ENCODE results near the gene NEU4.
A peak's percentile ranks its signal among the peaks of the same experiment; 100 is the strongest.

Gene NEU4

DNA sequence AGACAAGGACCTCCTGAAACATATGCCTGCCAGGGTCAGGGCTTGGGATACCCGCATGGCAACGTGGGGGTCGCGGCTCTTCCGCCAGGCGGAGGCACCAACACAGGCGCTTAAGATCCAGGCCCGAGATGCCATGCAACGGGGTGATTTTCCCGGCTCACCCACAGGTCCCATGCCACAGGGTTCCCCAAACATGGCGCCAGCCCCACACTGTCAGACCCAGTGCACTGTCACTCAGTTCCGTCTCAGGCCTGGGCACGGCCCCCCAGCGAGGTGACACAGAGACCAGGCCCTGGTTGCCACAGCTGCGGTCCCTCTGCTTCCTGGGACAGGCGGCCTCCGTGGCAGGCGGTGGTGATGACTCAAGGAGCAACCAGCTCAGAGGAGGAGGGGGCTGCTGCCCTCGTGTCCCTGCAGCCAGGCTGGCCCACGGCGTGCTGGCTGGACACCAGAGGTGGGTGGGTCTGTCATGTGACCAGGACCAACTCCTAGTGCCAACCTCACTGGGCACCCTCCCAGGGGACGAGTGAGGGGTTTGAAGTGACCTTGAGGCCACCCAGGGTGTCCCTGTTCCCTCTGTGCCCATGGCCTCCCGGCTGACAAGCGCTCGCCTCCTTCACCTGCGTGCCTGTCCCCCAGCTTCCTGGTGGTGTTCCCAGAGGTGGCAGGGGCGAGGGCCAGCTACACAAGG, 44.8 kb downstream of the NEU4 start:
- H3K27me3 ChIP-seq (ENCODE audit: control insufficient read depth in 5 of 5, insufficient read depth in 4 of 5, low read length in 5 of 5) = no peaks in the 10 kb centered on the region
- H3K36me3 ChIP-seq (ENCODE audit: control insufficient read depth in 5 of 5, insufficient read depth in 5 of 5, low read length in 5 of 5) = no peaks in the 10 kb centered on the region
- H3K9me3 ChIP-seq (ENCODE audit: control insufficient read depth in 5 of 5, low read length in 5 of 5) = no peaks in the 10 kb centered on the region
- H3K4me1 ChIP-seq (ENCODE audit: control insufficient read depth in 5 of 5, insufficient read depth in 5 of 5, low read length in 5 of 5) = peaks cover 0 to 32% (median 15%) of the 10 kb centered on the region in 5 donors
- no peak overlapping the region for H3K4me3 ChIP-seq (ENCODE audit: low read depth in 1 of 5, low read length in 5 of 5)
- H3K9ac ChIP-seq (ENCODE audit: low read length in 5 of 5) = no peak overlapping the region
- no peak overlapping the region for H3K27ac ChIP-seq (ENCODE audit: low read depth, low read length)

- Histone ChIP-seq H3K4me1 (ENCODE audit: control insufficient read depth in 5 of 5, insufficient read depth in 5 of 5, low read length in 5 of 5) (peaks cover 0 to 38% (median 21%) of the 10 kb centered on the region in 5 donors), H3K36me3 (ENCODE audit: control insufficient read depth in 5 of 5, insufficient read depth in 5 of 5, low read length in 5 of 5) (no peaks in the 10 kb centered on the region), H3K27me3 (ENCODE audit: control insufficient read depth in 5 of 5, insufficient read depth in 4 of 5, low read length in 5 of 5) (no peaks in the 10 kb centered on the region), H3K9me3 (ENCODE audit: control insufficient read depth in 5 of 5, low read length in 5 of 5) (no peaks in the 10 kb centered on the region), H3K9ac (ENCODE audit: low read length in 5 of 5) (no peak overlapping the region), H3K4me3 (ENCODE audit: low read depth in 1 of 5, low read length in 5 of 5) (no peak overlapping the region), H3K27ac (ENCODE audit: low read depth, low read length) (no peak overlapping the region)
These were observed 45.6 kb downstream of the NEU4 start for GRCh38 chr2:241854342-241855244.

DNA sequence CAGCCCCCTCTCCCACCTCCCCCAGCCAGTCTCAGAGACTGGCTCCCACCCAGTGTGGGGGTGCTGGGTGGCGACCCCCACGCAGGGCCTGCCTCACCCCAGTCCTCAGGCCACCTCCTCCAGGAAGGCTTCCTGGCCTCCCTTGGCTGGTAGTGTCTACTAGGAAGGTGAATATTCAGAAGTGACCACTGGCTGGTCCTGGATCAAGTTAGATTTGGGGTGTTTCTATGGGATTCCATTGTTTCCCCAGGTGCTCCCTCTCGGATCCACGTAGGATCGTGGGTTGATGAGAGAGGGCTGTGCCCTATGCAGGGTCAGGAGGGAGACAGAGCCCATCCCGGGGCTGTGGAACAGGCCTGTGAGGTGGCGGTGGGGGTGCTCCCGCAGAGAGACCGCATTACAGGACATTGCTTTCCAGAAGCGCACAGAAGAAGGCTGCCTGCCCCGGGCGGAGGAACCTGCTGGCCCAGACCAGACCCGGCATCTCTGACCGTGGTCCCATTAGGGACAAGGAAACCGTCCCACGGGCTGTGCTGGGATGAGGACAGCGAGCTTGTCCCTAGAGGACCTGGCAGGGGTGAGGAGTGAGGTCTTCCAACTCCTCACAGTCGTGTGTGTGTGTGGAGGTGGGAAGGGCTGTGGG, 46.4 kb downstream of the NEU4 start:
- Histone ChIP-seq H3K9me3 (ENCODE audit: control insufficient read depth in 5 of 5, low read length in 5 of 5) (no peaks in the 10 kb centered on the region), H3K36me3 (ENCODE audit: control insufficient read depth in 5 of 5, insufficient read depth in 5 of 5, low read length in 5 of 5) (no peaks in the 10 kb centered on the region), H3K27me3 (ENCODE audit: control insufficient read depth in 5 of 5, insufficient read depth in 4 of 5, low read length in 5 of 5) (no peaks in the 10 kb centered on the region), H3K4me3 (ENCODE audit: low read depth in 1 of 5, low read length in 5 of 5) (no peak overlapping the region), H3K4me1 (ENCODE audit: control insufficient read depth in 5 of 5, insufficient read depth in 5 of 5, low read length in 5 of 5) (peaks cover 0 to 45% (median 27%) of the 10 kb centered on the region in 5 donors), H3K9ac (ENCODE audit: low read length in 5 of 5) (no peak overlapping the region), H3K27ac (ENCODE audit: low read depth, low read length) (no peak overlapping the region)

GRCh38 chr2:241855888-241856422, 47.0 kb downstream of the NEU4 start:
- Histone ChIP-seq H3K36me3 (ENCODE audit: control insufficient read depth in 5 of 5, insufficient read depth in 5 of 5, low read length in 5 of 5) (no peaks in the 10 kb centered on the region), H3K27ac (ENCODE audit: low read depth, low read length) (no peak overlapping the region), H3K27me3 (ENCODE audit: control insufficient read depth in 5 of 5, insufficient read depth in 4 of 5, low read length in 5 of 5) (no peaks in the 10 kb centered on the region), H3K4me1 (ENCODE audit: control insufficient read depth in 5 of 5, insufficient read depth in 5 of 5, low read length in 5 of 5) (peaks cover 0 to 50% (median 28%) of the 10 kb centered on the region in 5 donors), H3K9me3 (ENCODE audit: control insufficient read depth in 5 of 5, low read length in 5 of 5) (no peaks in the 10 kb centered on the region), H3K4me3 (ENCODE audit: low read depth in 1 of 5, low read length in 5 of 5) (no peak overlapping the region), H3K9ac (ENCODE audit: low read length in 5 of 5) (no peak overlapping the region)

DNA sequence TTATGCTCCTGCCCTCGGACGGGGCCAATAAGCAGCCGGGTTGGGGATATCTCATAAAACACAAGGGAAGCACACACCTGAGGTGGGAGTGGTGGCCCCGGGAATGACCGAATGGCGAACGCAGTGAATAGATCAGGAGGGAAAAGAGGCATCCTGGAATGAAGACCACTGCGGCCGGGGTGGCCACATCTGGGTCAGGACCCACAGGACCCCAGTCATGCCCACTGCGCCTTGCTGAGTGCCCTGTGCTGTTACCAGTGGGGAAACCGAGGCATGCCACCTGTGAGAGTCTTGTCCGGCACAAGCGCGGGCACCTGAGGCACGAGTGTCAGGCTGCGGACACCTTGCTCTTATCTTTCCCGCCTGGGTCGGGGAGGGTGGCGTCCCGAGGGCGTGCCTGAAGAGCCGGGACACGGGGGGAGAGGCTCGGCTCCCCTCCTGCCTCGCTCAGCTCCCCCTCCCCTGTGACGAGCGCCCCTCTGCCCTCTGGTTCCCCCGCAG, 48.1 kb downstream of the NEU4 start:
- no peaks in the 10 kb centered on the region for H3K9me3 ChIP-seq (ENCODE audit: control insufficient read depth in 5 of 5, low read length in 5 of 5)
- peaks cover 0 to 6% (median 0%) of the 10 kb centered on the region in 5 donors for H3K27me3 ChIP-seq (ENCODE audit: control insufficient read depth in 5 of 5, insufficient read depth in 4 of 5, low read length in 5 of 5)
- no peaks in the 10 kb centered on the region for H3K36me3 ChIP-seq (ENCODE audit: control insufficient read depth in 5 of 5, insufficient read depth in 5 of 5, low read length in 5 of 5)
- H3K27ac ChIP-seq (ENCODE audit: low read depth, low read length) = no peak overlapping the region
- peak overlapping the region in 1 of 5 donors; percentile 21 for H3K4me3 ChIP-seq (ENCODE audit: low read depth in 1 of 5, low read length in 5 of 5)
- H3K4me1 ChIP-seq (ENCODE audit: control insufficient read depth in 5 of 5, insufficient read depth in 5 of 5, low read length in 5 of 5) = peaks cover 0 to 50% (median 28%) of the 10 kb centered on the region in 5 donors
- H3K9ac ChIP-seq (ENCODE audit: low read length in 5 of 5) = peak overlapping the region in 1 of 5 donors; percentile 35

- H3K36me3 ChIP-seq (ENCODE audit: control insufficient read depth in 5 of 5, insufficient read depth in 5 of 5, low read length in 5 of 5) = no peaks in the 10 kb centered on the region
- no peak overlapping the region for H3K4me3 ChIP-seq (ENCODE audit: low read depth in 1 of 5, low read length in 5 of 5)
- no peaks in the 10 kb centered on the region for H3K9me3 ChIP-seq (ENCODE audit: control insufficient read depth in 5 of 5, low read length in 5 of 5)
- peaks cover 0 to 50% (median 28%) of the 10 kb centered on the region in 5 donors for H3K4me1 ChIP-seq (ENCODE audit: control insufficient read depth in 5 of 5, insufficient read depth in 5 of 5, low read length in 5 of 5)
- H3K27ac ChIP-seq (ENCODE audit: low read depth, low read length) = no peak overlapping the region
- H3K9ac ChIP-seq (ENCODE audit: low read length in 5 of 5) = peak overlapping the region in 1 of 5 donors; percentile 35
- peaks cover 0 to 6% (median 0%) of the 10 kb centered on the region in 5 donors for H3K27me3 ChIP-seq (ENCODE audit: control insufficient read depth in 5 of 5, insufficient read depth in 4 of 5, low read length in 5 of 5)
These were observed 48.7 kb downstream of the NEU4 start for GRCh38 chr2:241857572-241858121.

DNA sequence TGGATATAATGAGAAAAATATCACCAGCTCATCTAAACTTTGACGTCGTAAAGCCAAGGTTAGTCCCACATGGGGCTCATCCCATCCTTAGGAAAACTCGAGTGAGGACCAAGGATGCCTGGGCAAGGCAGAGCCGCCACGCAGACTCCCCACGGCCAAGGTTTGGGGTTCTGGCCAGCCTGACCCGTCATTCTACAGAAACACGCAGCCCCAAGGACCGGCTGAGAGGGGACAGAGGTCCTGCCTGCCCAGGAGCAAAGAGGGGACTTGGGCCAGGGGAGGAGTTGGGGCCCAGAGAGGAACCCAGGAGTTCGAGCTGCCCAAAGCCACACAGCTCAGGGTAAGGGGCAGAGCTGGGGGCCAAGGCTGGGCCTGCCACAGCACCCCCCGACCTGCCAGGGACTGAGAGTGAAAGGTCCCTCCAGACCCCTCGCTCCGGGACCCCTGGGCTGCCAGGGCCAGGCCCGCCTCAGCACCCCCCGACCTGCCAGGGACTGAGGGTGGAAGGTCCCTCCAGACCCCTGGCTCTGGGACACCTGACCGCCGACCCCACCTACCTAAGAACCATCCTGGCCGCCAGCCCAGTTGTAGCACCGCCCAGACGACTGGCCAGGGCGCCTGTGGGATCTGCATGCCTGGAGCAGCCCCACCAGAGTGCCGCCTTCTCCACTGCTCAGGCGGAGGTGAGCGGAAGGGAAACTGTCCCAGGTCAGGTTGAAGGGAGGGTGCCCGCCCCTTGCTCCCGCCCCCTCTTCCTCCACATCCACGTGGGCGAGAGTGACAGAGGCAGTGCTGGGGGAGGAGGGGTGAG, 49.4 kb downstream of the NEU4 start, which contains the start of gene PDCD1:
Gene PDCD1, minus strand, starts transcription at position 689 of the 811 bp plus-strand sequence. Its CDS starts 56 bp downstream, at position 633.
- no peaks in the 10 kb centered on the region for H3K9me3 ChIP-seq (ENCODE audit: control insufficient read depth in 5 of 5, low read length in 5 of 5)
- peak within 1 kb of the TSS in 3 of 5 donors; percentile 4 to 65 (median 45) for H3K9ac ChIP-seq (ENCODE audit: low read length in 5 of 5)
- H3K36me3 ChIP-seq (ENCODE audit: control insufficient read depth in 5 of 5, insufficient read depth in 5 of 5, low read length in 5 of 5) = no peaks in the 10 kb centered on the region
- H3K4me3 ChIP-seq (ENCODE audit: low read depth in 1 of 5, low read length in 5 of 5) = peak within 1 kb of the TSS in 4 of 5 donors; percentile 35 to 44 (median 38)
- peaks cover 0 to 54% (median 31%) of the 10 kb centered on the region in 5 donors for H3K4me1 ChIP-seq (ENCODE audit: control insufficient read depth in 5 of 5, insufficient read depth in 5 of 5, low read length in 5 of 5)
- peaks cover 0 to 13% (median 8%) of the 10 kb centered on the region in 5 donors for H3K27me3 ChIP-seq (ENCODE audit: control insufficient read depth in 5 of 5, insufficient read depth in 4 of 5, low read length in 5 of 5)
- H3K27ac ChIP-seq (ENCODE audit: low read depth, low read length) = peak within 1 kb of the TSS; percentile 67

DNA sequence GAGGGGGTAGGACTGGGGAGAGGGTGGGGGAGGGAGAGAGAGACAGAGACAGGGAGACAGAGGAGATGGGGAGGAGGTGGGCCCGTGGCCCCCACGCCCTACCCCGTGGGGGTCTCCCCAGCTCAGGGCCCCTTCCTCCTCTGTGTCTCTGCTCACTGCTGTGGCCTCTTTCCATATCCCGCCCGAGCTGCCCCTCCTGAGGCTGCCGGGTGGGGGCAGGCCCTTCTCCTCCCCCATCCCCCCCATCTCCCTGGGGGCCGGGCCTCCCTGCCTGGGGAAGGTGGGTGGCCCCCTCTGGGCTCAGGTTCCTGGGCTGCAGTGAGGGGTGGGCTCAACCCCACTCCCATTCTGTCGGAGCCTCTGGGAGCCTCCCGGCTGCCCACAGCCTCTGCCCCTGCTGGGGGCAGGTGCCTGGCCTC, 50.0 kb downstream of the NEU4 start:
- no peaks in the 10 kb centered on the region for H3K36me3 ChIP-seq (ENCODE audit: control insufficient read depth in 5 of 5, insufficient read depth in 5 of 5, low read length in 5 of 5)
- peak overlapping the region in 3 of 5 donors; percentile 4 to 65 (median 45) for H3K9ac ChIP-seq (ENCODE audit: low read length in 5 of 5)
- H3K4me1 ChIP-seq (ENCODE audit: control insufficient read depth in 5 of 5, insufficient read depth in 5 of 5, low read length in 5 of 5) = peaks cover 0 to 57% (median 34%) of the 10 kb centered on the region in 5 donors
- H3K9me3 ChIP-seq (ENCODE audit: control insufficient read depth in 5 of 5, low read length in 5 of 5) = no peaks in the 10 kb centered on the region
- H3K27me3 ChIP-seq (ENCODE audit: control insufficient read depth in 5 of 5, insufficient read depth in 4 of 5, low read length in 5 of 5) = peaks cover 0 to 17% (median 9%) of the 10 kb centered on the region in 5 donors
- H3K27ac ChIP-seq (ENCODE audit: low read depth, low read length) = peak overlapping the region; percentile 67
- H3K4me3 ChIP-seq (ENCODE audit: low read depth in 1 of 5, low read length in 5 of 5) = peak overlapping the region in 1 of 5 donors; percentile 44

Data from subcutaneous abdominal adipose tissue (tissue), 5 donors.